ENCODE data around the gene CCL17.

The CCL17 gene

DNA sequence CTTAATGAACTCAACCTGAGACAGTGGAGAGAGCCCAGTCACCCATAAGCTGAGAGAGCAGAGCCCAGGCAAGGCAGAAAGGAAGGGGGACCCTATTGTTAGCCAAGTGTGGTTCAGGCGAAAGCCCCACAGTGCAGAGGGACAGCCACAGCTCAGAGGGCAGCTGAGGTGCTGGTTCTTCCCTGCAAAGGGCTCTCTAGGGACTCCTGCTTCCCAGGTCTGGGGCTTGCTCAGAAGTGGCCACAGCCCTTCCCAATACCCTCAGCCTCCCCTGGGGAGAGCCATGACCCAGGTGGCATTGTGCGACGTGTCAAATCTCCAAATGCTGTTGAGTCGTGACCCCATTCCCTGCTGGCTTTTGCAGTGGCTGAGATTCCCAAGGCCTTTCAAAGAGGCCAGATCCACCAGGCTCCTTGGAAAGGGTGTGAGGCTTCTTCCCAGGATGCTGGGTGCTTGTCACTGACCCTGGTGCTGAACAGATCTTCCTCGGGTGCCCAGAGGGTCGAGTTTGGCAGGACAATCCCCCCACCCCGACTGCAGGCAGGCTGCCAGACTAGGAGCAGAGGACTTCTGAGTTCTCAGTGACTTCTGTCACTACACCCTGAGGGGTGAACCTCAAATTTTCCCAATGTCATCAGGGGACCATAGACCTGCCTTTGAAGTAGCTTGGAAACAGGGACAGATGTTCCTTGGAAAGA, 2.5 kb upstream of the CCL17 start:
- DNase-seq, result no peak

DNA sequence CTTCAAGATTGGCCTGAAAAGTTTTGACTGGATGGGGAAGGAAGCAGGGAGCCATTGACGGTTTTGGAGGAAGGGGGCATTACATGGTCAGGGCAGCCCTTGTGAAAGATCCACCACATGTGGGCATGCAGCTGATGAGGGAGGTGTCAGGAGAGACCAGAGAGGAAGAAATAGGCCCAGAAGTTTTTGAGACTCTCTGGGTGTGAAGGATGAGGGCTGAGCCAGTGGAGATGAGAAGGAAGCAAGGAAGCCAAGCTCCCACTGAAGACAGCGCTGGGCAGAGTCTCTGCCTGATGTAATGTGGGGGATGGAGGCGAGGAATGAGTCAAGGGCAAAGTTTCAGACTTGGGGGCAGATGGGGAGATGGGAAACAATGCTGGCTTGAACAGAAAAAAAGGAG, 530 bp downstream of the CCL17 start:
- DNase-seq, result no peak

DNA sequence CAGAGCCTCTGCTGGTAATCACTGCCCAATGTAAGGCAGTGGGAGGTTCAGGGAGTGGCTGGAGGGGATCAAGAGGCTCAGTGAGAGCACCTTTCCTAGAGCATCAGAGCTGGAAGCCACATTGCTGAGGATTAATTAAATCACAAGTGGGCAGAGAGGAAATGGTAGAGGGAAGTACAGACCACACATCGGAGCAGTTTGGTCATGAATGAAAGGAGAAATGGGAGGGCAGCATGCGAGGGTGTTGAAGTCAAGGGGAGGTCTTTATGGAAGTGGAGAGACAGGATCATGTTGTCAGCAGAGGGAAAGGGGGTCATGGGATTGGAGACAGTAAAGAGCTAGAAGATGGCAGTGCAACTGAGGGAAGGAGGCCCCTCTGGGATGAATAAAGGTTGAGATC, 2.3 kb downstream of the CCL17 start:
- DNase-seq, result peak; percentile 62

DNA sequence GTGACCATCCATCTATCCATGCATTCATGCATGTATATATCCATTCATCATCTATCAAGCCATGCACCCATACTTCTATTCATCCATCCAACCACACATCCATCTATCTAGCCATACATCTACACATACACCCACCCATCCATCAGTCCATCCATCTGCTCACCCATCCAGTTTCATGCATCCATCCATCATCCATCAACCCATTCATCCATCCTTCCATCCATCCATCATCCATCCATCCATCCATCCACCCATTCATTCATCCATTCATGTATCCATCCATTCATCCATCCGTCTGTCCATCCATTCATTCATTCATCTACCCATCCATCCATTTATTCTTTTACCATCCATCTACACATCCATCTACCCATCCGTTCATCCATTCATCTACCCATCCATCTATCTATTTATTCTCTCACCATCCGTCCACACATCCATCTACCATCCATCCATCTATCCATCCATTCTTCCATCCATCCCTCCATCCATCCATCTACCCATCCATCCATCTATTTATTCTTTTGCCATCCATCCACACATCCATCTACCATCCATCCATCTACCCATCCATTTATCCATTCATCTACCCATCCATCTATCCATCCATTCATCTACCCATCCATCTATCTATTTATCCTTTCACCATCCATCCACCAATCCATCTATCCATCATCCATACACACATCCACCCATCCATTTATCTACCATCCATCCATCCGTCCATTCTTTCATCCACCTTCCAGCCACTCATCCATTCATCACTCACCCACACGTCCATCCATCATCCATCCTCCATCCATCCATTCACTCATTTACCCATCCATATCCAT, 3.2 kb downstream of the CCL17 start:
- DNase-seq, result no peak

DNA sequence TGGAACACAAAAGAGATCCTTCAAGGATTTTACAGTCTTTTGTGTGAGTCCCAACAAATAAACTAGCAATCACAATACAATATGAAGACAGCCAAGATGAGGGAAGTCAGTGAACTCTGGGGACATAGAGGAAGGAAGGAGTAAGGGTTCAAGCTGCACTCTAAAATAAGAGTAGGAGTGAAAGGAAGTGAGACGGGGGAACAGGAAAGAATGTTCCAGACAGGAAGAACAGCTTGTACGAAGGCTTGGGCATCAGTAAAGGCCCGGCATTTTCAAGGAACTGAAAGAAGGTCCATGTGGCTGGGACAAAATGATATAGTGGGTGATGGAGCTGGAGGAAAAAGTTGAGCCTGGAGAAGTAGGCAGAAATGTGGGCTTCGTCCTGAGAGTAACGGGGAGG, 4.5 kb downstream of the CCL17 start:
- peak; percentile 27 for DNase-seq

DNA sequence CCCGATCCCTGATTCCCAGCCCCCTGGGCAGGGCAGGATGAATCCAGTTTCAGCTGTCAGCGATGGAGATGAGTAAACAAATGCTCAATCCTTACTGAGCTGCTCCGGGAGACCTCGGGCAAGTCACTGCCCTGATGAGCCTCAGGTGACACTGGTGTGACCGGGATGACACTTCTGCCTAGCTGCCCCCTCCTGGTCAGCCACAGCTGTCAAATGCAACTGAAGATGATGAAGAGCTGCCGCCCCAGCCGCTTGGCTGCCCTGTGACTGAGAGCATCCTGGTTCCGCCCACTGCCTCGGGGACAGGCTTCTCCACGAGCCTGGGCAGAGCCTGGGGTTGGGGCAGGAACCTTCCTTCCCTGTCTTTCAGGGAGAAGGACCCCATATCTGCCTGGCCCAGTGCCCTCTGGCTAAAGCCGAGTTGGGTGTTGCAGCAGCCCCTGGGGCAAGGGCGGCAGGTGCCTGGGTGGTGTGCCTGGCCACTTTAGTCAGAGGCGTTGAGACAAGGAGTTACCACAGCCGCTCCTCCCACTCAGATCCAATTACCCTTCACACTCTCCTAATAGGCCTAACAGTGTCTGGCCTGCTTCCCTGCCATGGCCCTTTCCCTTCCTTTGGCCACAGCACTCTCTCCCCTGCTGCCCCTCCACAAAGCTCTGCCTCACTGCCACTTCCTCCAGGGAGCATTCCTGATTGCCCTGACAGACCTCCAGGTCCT, 5.5 kb downstream of the CCL17 start:
- no peak for DNase-seq

DNA sequence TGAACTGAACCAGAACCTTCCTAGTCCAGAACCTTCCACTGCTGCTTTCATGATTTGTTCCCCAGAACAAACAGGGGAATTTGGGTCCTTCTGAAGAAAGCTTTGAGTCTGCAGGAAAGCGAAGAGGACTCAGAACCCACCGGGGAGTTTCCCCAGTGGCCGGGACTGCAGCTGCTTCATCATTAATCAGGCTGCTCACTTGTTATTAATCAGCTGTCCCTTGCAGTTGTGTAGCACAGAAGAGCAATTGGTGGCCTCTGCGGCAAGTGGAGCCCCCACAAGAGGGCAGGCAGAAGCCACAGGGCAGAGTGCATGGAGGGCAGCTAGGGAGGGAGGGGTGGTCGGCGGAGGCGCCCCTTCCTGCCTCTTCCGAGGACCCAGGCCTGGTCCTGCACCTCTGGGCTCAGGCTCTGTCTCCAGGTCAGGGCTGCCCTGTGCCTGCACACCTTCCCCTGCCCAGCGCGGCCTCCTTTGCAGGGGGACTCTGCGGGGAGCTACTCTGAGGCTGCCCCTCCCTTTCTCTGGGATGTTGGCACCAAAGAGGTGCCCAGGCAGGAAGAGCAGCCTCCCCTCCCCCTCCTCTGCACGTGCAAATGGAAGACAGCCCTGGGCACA, 6.9 kb downstream of the CCL17 start:
- no peak for DNase-seq

DNA sequence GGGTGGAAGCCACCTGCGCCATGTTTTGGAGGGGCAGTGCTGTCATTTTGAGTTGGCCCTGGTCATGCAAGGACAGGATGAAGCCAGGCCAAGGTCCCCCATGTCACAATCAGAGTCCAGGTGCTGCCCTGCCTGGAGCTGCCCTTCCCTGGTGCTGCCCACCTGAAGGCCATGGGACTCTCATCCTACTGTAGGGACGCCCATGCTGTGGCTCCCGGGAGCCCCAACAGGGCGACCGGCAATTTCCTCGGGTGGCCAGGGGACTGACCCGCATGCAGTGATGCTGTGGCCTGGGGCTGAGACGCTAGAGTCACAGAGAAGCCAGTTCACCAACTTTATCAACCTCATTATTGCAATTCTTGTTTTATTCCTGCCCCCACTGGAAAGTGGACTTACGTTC, 8.0 kb downstream of the CCL17 start:
- DNase-seq, result no peak

DNA sequence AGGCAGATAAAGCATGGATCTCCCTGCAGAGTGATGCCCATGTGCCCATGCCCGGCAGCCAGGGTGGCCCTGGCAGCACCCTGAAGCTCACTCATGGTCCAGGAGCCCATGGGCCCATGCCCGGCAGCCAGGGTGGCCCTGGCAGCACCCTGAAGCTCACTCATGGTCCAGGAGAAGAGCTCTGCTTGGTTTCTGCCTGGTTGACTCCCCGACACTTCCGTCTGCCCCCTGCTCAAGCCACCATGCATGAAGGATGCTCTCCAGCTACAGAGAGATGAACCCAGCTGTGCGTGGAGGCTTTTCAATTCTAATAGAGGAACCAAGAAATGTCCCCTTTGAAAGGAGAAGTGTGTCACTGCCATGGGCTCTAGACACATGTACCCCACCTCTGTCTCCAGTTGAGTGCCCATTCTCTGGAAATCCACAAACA, 8.7 kb downstream of the CCL17 start:
- DNase-seq, result no peak

DNA sequence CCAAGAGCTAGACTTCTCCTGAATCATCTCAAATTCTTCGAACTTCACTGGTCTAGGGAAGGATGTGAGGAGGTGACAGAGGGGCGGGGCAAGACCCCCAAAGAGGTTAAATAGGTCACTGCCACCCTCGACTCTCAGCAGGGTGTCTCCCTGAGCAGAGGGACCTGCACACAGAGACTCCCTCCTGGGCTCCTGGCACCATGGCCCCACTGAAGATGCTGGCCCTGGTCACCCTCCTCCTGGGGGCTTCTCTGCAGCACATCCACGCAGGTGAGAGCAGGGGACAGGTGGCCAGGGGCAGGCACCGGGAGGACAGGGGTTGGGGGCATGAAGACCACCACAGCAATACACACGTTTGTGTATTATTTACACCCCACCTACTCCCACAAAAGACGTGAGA, 9.2 kb downstream of the CCL17 start:
- no peak for DNase-seq

DNA sequence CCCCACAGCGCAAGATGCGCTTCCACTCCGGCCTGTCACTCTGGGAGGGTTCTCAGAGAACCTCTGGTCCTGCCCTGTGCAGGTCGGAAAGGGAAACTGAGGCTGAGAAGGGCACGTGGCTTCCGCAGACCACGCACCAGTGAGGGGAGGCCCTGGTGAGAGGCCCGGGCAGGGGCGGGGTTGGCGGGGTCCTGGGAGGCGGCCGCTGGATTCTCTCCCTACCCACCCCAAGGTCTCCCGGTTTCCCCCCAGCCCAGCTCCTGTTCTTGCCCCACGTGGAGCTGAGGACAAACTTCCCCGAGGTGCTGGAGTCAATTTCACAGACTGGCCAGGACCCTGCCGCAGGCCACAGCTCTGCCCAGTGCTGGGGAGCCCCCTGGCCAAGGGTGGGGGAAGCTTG, 11.5 kb downstream of the CCL17 start:
- no peak for DNase-seq

DNA sequence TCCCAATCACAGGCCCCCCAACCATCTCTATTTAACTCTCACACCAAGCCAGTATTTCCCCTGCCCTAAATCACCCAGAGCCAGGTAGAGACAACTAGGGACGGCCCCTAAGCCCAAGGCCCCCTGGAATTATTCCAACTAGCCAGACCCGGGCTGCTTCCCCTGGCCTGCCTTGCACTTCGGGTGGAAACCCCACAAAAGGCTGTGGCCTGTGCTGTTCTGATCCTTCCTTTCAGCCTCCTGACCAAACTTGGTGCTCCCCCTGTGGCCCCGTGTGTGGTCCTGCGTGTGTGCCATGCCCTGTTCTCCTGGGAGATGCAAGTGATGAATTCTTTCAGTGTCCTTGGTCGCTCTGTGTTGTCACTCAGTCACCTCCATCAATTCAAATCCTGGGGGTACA, 14.9 kb downstream of the CCL17 start:
- DNase-seq, result no peak

DNA sequence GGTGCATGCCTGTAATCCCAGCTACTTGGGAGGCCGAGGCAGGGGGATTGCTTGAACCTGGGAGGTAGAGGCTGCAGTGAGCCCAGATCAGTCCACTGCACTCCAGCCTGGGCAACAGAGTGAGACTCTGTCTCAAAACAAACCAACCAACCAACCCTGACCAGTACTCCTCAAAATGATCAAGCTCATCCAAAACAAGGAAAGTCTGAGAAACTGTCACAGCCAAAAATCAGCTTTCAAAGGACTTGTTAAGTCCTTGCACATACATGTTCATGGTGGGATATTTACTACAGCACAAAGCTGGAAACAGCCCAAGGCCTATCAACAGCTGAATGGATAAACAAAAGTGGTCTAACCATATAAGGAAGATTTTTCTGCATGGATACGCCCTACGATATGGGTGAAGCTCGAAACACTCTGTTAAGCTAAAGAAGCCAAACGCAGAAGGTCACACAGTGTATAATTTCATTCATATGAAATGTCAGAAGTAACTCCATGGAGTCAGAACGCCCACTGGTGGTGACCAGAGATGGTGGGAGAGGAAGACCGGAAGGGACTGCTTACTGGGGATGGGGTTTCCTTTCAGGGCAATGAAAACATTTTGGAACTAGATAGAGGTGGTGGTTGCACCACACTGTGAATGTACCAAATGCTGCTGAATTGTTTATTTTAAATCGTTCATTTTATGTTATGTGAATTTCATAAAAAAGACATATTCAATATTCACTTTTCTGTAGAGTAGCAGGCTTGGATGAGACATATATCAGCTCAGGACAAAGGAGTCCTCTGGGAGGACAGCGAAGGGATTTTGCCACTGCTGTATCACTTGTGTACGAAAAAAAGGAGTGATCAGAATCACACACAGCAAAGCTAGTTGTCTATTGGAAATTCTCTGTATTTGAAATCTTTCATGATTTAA, 17.7 kb downstream of the CCL17 start:
- DNase-seq, result peak; percentile 61

DNA sequence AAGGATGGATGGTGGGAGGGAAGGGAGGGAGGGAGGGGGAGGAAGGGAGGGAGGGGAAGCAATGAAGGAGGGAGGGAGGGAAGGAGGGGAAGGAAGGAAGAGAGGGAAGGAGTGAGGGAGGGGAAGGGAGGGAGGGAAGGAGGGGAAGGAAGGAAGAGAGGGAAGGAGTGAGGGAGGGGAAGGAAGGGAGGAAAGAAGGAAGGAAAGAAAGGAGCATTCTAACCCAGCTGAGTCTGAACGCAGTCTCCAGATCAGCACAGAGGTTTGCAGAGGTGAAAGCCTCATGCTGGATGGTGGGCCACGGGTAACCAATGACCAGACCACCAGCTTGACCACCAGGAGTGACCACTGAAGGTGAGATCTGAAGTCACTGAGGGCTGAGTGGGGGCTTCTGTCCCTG, 18.6 kb downstream of the CCL17 start:
- DNase-seq, result no peak

DNA sequence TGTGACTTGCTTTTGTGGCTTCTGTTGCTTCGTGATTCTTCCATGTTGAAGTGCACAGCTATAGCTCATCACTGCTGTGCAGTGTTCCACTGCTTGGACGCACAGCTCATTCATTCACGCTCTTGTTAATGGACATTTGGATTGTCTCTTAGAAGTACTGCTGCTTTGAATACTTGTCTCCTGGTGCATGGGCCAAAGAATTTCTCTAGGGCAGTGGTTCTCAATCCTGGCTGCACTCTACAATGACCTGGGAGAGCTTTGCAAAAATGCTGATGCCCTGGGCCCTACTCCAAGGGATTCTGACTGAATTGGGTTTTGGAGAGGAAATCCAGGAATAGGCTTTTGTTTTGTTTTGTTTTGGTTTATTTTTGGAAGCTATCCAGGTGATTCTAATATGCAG, 20.0 kb downstream of the CCL17 start:
- DNase-seq, result no peak

DNA sequence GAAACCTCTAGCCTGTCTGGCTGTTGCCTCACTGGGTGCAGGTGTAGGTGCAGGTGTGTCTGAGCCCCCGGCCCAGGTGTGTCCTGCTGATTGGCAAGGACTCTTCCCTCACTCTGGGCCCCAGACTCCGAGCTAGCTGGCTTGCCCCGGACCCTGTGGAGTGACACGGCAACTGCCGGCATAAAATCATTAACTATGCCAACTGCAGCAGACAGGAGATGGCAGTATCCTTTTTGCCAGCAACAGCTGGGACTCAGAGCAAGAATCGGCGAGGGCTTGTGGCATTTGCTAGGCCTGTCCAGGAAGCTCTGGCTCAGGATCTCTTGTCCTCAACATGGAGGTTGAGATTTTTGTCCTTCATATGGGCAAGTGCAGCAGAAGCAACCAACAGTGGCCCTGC, 21.8 kb downstream of the CCL17 start:
- no peak for DNase-seq

DNA sequence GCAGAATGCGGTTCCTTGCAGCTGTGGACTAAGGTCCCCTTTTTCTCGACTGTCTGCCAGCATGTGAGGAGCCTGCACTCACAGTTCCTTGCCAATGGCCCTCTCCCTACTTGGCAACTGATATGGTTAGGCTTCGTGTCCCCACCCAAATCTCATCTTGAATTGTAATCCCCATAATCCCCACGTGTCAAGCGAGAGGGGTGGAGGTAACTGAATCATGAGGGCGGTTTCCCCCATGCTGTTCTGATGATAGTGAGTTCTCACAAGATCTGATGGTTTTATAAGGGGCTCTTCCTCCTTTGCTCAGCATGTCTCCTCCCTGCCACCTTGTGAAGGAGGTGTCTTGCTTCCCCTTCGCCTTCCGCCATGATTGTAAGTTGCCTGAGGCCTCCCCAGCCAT, 22.7 kb downstream of the CCL17 start:
- DNase-seq, result no peak

DNA sequence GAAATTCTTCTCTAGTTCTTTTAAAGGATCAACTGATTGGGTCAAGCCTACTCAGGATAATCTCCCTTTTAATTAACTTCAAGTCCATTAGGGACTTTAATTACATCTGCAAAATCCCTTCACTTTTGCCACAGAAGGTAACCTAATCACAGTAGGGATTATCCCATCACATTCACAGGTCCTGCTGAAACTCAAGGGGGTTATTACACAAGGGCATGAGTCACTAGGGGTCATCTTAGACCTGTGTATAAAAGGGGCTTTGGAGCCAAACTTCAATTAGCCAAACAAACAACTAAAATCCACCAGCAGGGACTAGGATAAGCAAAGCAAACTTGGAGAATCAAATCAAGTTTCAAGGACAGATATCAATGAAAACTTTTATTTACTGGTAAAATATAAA, 23.3 kb downstream of the CCL17 start:
- no peak for DNase-seq

DNA sequence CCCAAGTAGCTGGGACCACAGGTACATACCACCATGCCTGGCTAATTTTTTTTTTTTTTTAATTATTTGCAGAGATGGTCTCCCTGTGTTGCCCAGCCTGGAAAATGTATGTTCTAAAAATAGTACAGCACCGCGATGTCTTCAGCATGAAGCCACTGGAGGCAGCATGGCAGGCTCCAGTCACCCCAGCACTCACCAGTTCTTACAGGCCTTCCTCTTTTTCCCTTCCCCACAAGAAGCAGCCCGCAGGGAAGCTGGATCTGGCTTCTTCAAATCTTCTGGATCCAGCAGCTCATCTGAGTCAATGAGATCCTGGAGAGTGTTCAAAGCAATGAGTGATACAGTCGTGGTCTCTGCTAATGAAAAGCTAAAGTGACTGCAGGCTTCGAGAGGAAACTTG, 26.4 kb downstream of the CCL17 start:
- DNase-seq, result no peak

DNA sequence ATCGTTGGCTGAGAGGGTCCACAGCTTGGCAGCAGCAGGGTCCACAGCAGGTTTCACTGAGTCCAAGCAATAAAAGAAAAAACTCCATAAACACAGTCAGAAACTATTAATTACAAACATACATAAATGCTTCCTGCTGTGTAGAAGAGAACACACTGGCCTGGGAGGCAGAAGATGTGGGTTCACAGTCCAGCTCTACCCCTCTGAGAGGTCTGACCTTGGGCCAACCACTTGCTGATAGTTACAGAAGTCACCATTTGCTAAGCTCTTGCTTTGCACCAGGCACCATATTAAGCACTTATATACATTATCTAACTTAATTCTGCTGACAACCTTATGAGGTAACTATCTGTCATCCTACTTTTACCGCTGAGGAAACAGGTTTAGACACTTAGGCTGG, 27.9 kb downstream of the CCL17 start:
- no peak for DNase-seq

DNA sequence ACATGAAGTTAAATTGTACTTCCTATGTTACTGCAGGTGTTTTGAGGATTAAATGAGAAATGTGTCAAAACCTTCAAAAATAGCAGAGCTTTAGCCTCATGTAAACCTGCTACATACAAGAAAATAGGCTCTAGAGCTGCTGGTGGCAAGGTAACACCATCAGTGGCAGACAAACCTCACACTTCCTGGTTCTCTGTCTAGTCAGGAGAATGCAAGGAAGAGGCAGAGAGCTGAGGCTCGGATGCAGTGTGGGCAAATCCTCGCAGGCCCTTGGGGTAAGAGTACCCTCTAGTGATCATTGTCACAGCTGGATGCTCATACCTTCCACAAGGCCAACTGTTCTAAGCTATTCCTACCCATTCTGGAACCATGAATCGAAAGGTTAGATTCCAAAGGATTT, 28.4 kb downstream of the CCL17 start:
- no peak for DNase-seq

DNA sequence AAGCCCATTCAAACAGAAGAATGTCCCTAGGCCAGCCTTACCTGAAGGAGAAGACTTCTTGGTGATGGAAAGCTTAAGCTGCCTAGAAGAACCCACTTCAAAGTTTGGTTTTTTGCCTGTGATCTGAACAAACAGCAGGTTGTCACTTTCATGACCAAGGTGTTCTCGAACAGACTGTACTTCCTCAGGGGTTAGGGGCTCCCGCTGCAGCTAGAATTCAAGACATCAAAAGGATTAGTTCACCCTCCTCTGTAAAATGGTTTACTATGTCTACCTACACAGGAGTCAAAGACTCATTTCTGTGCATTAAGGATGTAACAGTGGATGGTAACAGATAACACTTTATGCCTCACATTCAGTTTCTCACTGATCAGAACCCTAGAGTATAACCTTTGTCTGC, 29.4 kb downstream of the CCL17 start:
- no peak for DNase-seq
